Heart left ventricle (tissue), 13 donors: Measurements from ENCODE around the gene MMRN1.

Source experiments
- CTCF ChIP-seq, 12 donors: fragments of 200-600 bp; sonication (generic) in 4 of 12; IDR thresholded peaks; one replicate each; pipeline versions ENCODE4 v1.5.0 to v1.8.0; 2018 to 2022; ENCODE audit warnings: antibody characterized with exemption in 12 of 12, mild to moderate bottlenecking in 5 of 12
- POLR2A ChIP-seq, 2 donors: fragments of 450-650 bp; IDR thresholded peaks; one replicate each; pipeline ENCODE4 v1.6.1; 2017; ENCODE audit warnings: antibody characterized with exemption in 2 of 2, mild to moderate bottlenecking in 2 of 2, moderate library complexity in 2 of 2
- donor health status: ischemic (EF 13 %, LVEDD 7.1; RV severe dilation, severe dysfunction).
- donor health status: DM: no; HTN: yes; CAD: no.
- donor health status: DM: no; HTN: no; CAD: no.
- donor health status: ischemic (EF 25% LVEDD 6.9; RV normal size, moderate dysfunction).
- donor health status: ischemic (EF 25% LVEDD 5.7; RV mildly dilated, moderate dysfunction).
- donor health status: ischemic (EF 35%, LVEDD 5.7; RV mildly dilated, moderate dysfunction).
- donor health status: nonischemic (EF 11% LVEDD 7.7; RV severe dilation, severe dysfunction).
- donor health status: DM: yes; HTN: yes; CAD: no.
- donor health status: PGD.
- donor health status: ischemic (EF 29% LVEDD 5.4; RV normal size, mild dysfunction).
- donor health status: nonischemic (EF 23%, LVEDD 6.1; RV moderate dilation, normal function).

- TF ChIP-seq CTCF (IDR thresholded peaks at IDR 0.05): no peak
- no peak for TF ChIP-seq POLR2A (IDR thresholded peaks at IDR 0.05)
These were observed 100.4 kb downstream of the MMRN1 start for GRCh38 chr4:89995006-89995405.
